NB4 (cell line): ENCODE results near the gene CYLD.

Experiments used
- DNase-seq: peaks from one replicate; pipeline ENCODE4 v3.0.0; 2010; ENCODE audit warnings: low read depth
- H3K4me3 ChIP-seq: one replicate; pipeline ENCODE4 v1.5.1; 2011; ENCODE audit warnings: mild to moderate bottlenecking, low read depth, low read length, moderate library complexity
- MYC ChIP-seq: IDR thresholded peaks from 2 replicates; pipeline ENCODE4 v1.6.1; 2011; ENCODE audit warnings: low read depth, low read length
- POLR2A ChIP-seq: IDR thresholded peaks from 2 replicates; pipeline ENCODE4 v1.6.1; 2011; ENCODE audit warnings: mild to moderate bottlenecking; ENCODE audit not compliant: insufficient read length; ENCODE audit errors: extremely low read depth
- TF ChIP-seq, protein P1 (sequence below): IDR thresholded peaks from 2 replicates; pipeline ENCODE4 v1.6.1; 2011; ENCODE audit warnings: low read depth, low read length
- TF ChIP-seq, protein P2 (sequence below): IDR thresholded peaks from one replicate; pipeline ENCODE4 v1.5.1; 2012; ENCODE audit warnings: low read depth, low read length

CYLD gene

GRCh38 chr16:50696126-50696525, 45.8 kb upstream of the CYLD start:
- no peak overlapping the region for H3K4me3 ChIP-seq
- no peak for DNase-seq
- no peak for TF ChIP-seq POLR2A
- no peak for TF ChIP-seq MYC
- TF ChIP-seq, protein P1, sequence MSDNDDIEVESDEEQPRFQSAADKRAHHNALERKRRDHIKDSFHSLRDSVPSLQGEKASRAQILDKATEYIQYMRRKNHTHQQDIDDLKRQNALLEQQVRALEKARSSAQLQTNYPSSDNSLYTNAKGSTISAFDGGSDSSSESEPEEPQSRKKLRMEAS: no peak
- TF ChIP-seq, protein P2, sequence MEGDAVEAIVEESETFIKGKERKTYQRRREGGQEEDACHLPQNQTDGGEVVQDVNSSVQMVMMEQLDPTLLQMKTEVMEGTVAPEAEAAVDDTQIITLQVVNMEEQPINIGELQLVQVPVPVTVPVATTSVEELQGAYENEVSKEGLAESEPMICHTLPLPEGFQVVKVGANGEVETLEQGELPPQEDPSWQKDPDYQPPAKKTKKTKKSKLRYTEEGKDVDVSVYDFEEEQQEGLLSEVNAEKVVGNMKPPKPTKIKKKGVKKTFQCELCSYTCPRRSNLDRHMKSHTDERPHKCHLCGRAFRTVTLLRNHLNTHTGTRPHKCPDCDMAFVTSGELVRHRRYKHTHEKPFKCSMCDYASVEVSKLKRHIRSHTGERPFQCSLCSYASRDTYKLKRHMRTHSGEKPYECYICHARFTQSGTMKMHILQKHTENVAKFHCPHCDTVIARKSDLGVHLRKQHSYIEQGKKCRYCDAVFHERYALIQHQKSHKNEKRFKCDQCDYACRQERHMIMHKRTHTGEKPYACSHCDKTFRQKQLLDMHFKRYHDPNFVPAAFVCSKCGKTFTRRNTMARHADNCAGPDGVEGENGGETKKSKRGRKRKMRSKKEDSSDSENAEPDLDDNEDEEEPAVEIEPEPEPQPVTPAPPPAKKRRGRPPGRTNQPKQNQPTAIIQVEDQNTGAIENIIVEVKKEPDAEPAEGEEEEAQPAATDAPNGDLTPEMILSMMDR: no peak

DNA sequence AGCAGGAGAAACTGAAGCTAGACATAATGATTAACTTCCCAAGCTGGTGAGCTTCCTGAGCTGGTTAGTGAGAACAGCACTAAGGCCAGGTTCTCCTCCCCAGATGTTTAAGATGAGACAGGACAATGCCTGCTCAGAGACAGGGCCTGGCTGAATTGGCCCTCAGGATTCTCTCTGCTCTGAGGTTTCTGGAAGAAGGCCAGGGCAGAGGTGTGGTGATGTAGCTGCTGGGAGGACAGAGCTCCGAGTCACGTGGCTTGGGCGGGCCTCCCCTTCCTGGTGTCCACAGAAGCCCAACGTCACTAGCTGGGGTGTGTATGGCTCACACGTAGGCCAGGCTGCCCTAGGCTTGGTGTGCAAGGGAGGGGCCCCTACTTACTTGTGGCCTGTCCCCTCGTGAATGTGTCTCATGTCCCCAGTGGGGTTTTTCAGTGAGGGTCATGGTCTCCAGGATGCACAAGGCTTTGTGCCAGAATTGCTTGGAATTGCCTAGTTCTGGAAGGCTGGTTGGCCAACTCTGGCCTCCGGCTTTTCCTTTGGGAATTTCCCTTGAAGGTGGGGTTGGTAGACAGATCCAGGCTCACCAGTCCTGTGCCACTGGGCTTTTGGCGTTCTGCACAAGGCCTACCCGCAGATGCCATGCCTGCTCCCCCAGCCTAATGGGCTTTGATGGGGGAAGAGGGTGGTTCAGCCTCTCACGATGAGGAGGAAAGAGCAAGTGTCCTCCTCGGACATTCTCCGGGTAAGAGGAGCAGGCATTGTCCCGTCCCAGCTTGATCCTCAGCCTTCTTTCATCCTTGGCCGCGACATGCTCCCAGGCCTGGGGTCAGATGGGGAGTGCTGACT, 45.1 kb upstream of the CYLD start:
- peak; percentile 51 for DNase-seq
- no peak overlapping the region for H3K4me3 ChIP-seq
- TF ChIP-seq, protein P1: peak; percentile 43; the same call in 1 of the 2 replicates
- TF ChIP-seq, protein P2: no peak
- TF ChIP-seq MYC: no peak

DNA sequence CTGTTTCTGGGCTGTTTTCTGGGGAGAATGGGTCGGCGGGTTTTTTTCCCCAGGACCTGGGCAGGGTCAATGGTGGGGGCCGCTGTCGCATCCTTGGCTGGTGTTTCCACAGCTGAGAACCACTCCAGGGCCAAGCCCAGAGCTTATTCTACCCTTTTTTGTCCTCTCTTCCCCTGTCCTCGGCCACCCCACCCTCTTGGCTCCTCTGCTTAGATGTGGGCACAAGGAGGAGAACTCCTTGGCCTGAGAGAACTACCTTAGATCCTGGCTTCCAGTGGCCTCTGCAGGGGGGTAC, 44.5 kb upstream of the CYLD start:
- no peak for DNase-seq
- H3K4me3 ChIP-seq: no peak overlapping the region
- TF ChIP-seq MYC (no peak), POLR2A (no peak)
- TF ChIP-seq, protein P1: no peak
- TF ChIP-seq, protein P2: no peak

DNA sequence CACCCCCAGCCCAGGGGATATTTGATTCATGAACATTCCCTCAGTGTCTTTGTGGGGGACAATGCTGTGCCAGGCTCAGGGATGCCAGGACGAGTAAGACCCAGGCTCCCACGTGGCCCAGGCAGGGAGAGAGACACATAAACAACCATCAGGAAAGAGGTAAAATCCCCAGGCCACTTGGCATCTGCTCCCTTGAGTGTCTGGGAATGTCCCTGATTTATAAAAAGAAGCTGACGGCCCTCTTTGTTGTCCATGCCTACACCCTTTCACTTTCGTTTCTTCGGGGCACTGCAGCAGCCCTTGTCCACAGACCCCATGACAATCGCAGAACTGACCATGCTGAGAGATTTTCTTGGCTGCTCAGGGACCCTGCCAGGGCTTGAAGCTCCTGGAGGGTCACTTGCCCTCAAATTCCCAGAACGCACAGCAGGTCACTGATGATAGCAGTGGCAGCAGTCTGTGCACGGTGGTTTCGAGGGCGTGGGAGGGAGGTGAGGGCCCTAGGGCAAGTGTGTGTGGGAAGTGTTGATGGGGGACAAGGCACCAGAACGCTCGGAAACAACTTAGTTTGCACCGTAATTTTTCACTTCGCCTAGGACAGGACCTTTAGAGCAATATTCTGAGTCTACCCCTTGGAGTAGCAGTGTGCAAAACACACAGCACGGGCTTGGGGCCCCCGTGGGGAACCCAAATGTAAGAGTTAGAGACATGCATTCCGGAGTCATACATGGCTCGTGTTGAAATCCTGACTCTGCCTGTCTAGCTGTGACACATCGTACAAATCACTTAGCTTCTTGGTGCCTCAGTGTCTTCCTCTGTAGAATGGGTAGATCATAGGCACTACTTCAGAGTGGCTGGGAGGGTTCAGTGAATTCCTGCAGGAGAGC, 43.8 kb upstream of the CYLD start:
- no peak overlapping the region for H3K4me3 ChIP-seq
- peak; percentile 45 for DNase-seq
- TF ChIP-seq POLR2A: no peak
- TF ChIP-seq, protein P2: no peak
- TF ChIP-seq, protein P1: no peak
- no peak for TF ChIP-seq MYC

- no peak overlapping the region for H3K4me3 ChIP-seq
- TF ChIP-seq, protein P1: peak; percentile 58
- no peak for TF ChIP-seq POLR2A
- peak; percentile 81 for DNase-seq
Observed at GRCh38 chr16:50699326-50700159, 42.3 kb upstream of the CYLD start.

DNA sequence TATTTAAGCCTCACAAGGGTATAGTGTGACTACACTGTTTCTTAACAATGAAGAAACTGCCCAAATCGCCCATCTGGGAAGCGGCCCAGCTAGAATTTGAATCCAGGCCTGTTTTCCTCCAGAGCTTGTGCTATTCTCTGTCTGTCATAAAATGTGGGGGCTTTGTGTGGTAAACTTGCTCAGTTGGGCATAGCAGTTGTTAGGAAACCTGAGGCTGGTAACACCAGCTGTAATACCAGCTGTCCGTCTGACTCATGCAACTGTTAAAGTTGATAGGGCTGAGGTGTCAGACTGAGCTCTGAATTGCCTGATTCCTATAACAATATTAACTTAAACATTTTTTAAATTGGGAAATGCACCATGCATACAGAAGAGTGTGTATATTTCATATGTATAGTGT, 39.2 kb upstream of the CYLD start:
- H3K4me3 ChIP-seq: no peak overlapping the region
- TF ChIP-seq, protein P1: peak; percentile 61; the same call in 1 of the 2 replicates
- TF ChIP-seq, protein P2: no peak
- TF ChIP-seq POLR2A (no peak), MYC (peak; percentile 73)
- DNase-seq: peak; percentile 92
